HL-60/S4 (cell line): ENCODE results near the gene FUT8.
"Not testable (repeated sequence)": the region's sequence is repeated elsewhere in the genome, so short reads cannot be mapped to it uniquely, and the experiment has no call there.

Experiments used
- in situ Hi-C: fragments of 300-500 bp; cut with MboI; formaldehyde crosslinking; loops from 2 replicates; pipeline ENCODE4 v1.14.3; 2022; ENCODE audit warnings: low sequenced_read_pairs

Gene FUT8

DNA sequence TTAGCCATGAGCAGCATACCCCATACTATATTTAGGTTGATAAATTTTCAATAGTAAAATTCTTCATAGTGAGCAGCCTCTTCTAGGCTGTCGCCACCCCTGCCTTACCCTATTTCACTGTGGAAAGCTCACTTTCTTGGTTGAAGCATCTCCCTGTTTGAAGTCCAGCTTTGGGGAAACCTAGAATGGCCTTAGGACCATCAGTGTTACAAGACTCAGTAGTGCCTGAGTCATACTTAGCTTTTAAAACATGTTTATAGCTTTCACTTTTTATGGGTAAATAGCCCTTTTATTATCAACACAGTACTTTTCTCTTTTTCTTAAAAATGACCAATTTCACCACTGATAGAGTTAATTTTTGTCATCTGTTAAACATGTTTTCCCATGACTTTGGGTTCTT lies 37.1 kb downstream of the FUT8 start:
- in situ Hi-C loops = no loop called here

DNA sequence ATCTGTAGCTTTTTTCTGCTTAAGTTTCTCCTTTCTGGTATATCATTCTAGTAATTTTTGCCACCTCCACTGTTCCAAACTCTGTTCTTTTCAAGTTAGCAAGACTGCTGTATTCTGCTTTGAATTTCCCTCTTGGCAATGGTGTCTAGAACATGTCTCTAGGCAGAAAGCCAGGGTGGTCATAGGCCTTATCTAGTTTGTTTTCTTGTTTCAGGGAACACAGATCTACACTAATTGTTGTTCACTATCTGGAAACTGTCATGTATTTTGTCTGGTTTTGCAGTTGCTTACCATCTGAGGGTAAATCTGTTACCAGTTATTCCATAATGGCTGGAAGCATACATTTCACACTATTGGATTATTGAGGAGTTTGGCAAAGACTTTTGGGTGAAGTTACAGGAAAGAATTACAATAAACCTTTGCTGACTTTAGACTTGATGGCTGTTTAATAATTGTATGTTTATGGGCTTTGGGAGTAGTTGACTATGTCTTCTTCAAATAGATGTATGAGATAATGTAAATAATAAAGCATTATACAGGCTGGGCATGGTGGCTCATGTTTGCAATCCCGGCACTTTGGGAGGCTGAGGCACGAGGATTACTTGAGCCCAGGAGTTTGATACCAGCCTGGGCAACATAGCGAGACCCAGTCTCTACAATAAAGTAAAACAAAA lies 41.4 kb downstream of the FUT8 start:
- in situ Hi-C loops = no loop called here

DNA sequence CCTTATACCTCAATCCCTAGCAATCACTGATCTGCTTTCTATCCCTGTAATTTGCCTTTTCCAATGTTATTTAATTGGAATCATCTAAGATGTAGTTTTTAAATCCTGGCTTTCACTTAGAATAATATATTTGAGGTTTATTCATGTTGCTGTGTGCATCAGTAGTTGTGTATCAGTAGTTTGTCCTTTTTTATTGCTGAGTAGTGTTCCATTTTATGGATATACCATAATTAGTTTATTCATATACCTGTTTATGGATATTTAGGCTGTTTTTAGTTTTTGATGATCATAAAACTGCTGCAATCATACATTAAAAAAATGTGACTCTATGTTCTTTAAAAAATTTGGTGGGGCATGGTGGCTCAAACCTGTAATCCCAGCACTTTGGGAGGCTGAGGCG lies 43.7 kb downstream of the FUT8 start:
- in situ Hi-C loops = no loop called here

- in situ Hi-C loops = no loop called here
These were observed 49.2 kb downstream of the FUT8 start for GRCh38 chr14:65461730-65462129.

- in situ Hi-C loops = no loop called here
These were observed 49.9 kb downstream of the FUT8 start for GRCh38 chr14:65462411-65462810.

DNA sequence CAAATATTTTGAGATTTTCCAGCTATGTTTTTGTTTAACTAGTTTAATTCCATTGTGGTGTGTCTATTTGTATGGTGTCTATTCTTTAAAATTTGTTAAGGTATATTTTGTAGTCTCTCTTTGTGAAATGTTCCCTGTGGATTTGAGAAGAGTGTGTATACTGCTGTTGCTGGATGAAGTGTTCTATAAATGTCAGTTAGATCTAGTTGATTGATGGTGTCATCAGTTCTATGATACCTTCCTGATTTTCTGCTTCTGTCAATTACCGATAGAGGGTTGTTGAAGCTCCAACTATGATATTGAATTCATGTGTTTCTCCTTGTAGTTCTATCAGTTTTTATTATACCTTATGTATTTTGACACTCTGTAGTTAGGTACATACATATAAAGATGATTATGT lies 53.1 kb downstream of the FUT8 start:
- in situ Hi-C loops = no loop called here

- in situ Hi-C loops = not testable (repeated sequence)
These were observed 55.4 kb downstream of the FUT8 start for GRCh38 chr14:65467926-65468325.

GRCh38 chr14:65469903-65470302 lies 57.4 kb downstream of the FUT8 start:
- in situ Hi-C loops = no loop called here

DNA sequence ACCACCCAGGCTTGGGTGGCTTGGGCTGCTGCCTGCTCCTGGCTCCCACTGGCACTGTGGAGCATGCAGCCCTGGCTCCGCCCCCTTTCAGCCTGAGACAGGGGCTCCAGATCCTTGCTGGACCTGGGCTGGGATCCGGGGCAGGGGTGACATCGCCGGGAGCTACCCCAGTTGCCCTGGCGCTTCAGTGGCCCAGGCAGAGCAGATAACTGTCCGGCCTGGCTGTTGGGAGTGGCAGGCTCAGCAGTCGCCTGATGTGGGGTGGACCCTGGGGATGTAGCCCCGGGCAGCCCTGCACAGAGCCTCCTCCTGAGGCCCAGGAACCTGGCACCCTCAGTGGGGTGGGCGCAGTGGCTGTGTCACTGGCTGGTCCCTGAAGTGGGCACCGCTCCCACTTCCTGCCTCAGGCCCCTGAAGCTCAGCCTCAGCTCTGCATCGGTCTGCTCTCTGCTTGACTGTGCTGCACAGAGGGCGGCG lies 57.9 kb downstream of the FUT8 start:
- in situ Hi-C loops = no loop called here

- in situ Hi-C loops = no loop called here
These were observed 58.7 kb downstream of the FUT8 start for GRCh38 chr14:65471038-65471878.

DNA sequence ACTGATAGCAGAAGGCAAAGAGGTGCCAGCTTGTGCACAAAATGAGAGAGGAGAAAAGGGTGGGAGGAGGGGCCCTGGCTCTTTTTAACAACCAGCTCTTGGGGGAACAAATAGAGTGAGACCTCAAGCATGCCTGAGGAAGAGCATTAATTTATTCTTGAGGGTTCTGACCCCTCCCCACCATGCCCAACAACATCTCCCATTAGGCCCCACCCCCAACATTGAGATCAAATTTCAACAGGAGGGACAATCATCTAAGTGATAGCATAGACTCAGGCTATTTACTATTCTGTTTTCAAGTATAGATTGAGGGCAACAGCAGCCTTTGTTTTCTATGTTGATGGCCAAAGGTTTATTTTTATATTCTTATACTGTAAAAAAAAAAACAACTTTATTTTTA lies 59.7 kb downstream of the FUT8 start:
- in situ Hi-C loops = no loop called here

GRCh38 chr14:65476273-65476941 lies 63.9 kb downstream of the FUT8 start:
- in situ Hi-C loops = no loop called here

DNA sequence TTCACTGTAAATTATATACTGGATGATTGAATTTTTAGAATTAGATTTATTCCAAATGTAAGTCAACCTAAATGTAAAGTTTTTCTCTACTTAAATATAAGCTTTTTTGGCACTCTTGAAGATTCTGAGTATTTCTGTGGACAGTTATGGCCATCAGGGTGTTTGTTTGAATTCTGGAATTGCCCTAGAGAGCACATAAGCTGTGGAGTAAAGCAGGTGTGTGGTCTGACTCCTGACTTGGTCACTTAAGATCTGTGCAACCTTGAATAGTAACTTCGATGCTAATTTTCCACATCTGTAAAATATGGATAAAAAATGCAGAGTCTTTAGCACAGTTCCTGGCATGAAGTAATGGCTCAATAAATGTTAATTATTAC lies 64.4 kb downstream of the FUT8 start:
- in situ Hi-C loops = no loop called here

DNA sequence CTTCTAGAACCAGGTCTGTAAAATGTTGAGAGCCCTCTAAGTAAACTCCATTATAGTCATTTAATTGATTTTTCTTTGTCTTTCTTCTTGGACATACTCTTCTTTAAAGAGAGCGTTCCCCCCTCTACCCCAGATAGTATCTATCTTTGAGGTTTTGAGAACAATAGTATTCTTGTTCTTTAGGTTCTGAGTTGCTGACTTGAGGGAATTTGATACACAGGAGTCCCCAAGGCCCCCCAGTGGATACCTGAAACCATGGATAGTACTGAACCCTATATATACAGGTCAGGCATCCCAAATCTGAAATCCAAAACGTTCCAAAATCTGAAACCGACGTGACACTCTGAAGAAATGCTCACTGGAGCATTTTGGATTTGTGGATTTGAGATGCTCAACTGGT lies 65.5 kb downstream of the FUT8 start:
- in situ Hi-C loops = no loop called here

GRCh38 chr14:65478596-65478995 lies 66.1 kb downstream of the FUT8 start:
- in situ Hi-C loops = no loop called here

GRCh38 chr14:65479386-65479785 lies 66.9 kb downstream of the FUT8 start:
- in situ Hi-C loops = no loop called here

DNA sequence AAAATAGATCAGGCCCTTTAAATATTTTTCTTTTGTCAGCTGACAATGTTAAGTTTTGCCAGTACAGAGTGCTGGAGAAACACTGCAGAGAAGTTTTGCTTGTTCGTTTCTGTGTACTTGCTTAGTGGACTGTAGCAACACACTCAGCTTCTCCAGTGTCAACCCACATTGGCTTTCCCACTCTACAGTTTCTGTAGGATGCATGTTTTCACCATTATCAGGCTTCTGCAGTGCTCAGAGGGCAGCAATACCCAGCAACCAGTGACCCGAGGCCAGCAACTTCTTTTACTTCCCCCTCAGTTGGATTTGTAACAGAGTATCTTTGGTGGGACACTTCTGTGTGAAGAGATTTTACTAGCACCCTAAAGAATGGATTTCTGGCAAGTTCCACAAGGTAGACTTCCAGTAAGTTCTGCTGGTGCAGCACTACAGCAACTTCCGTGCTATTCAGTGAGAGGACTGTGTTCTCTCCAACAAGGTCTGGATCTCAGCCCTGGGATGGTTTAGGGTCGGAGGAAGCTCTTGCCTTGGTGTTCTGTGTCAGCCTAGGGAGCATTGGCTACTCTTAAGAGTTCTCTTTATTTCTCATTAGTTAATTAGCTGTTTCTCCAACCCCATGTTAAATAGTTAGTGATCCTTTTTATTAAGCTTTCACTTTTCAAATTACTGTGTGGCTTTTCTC lies 70.4 kb downstream of the FUT8 start:
- in situ Hi-C loops = no loop called here

DNA sequence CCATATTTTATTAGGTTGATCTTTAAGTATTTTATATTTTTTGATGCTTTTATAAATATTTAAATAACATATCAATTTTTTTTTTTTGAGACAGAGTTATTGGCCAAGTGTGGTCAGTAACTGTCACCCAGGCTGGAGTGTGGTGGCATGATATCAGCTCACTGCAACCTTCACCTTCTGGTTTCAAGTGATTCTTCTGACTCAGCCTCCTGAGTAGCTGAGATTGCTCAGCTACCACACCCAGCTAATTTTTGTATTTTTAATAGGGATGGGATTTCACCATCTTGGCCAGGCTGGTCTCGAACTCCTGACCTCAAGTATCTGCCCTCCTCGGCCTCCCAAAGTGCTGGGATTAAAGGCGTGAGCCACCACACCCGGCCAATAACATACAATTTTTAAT lies 71.1 kb downstream of the FUT8 start:
- in situ Hi-C loops = no loop called here

DNA sequence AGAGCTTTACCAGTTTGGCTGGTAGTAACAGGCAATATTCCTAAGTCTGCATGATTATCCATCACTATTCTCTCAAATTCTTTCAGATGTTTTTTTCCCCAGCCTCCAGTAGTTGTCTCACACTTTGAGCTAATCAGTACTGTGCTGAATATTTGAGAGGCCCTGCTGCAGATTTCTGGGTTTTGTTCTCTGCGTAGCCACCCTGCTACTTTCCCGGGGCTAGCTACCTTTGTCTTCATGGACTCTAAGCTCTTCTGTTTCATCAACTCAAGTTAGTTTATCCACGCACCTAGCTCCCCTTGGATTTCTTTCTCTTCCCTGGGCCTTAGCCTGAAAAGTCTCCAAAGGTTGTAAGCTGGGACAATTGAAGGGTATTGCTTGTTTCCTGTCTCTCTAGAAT lies 73.0 kb downstream of the FUT8 start:
- in situ Hi-C loops = no loop called here

GRCh38 chr14:65486863-65487262 lies 74.3 kb downstream of the FUT8 start:
- in situ Hi-C loops = no loop called here

DNA sequence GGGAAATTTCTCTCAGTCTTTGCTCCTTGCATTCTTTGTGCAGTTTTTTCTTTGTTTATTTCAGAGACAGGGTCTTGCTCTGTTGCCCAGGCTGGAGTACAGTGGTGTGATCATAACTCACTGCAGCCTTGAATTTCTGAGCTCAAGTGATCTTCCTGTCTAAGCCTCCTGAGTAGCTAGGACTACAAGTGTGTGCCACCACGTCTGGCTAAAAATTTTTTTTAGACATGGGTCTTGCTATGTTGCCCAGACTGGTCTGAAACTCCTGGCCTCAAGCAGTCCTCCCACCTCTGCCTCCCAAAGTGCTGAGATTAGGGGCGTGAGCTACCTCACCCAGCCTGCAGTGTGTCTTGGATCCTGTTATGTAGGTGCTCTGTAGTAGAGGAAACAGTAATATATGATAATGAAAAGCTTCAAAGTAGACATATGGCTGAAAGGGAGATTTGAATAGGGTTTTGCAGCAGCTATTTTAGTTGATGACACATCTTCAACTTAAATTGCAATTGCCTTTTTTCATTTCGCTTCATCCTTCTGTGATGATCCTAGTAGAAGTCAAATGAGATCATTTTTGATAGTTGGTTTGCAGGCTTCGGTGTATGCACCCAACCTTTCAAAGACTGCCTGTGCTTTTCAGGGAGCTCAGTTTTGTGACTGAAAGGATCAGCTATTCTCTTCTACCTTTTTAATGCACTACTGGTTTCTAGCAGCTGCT lies 75.4 kb downstream of the FUT8 start:
- in situ Hi-C loops = no loop called here
